ENCODE measurements around the gene MEGF11.

GRCh38 chr15:66049353-66049752, 204.2 kb downstream of the MEGF11 start:
- TF ChIP-seq POLR2A (IDR thresholded peaks at IDR 0.05) (no peak), CTCF (IDR thresholded peaks at IDR 0.05) (no peak)
